Psoas muscle (tissue), 8 donors: ENCODE results near the gene SPATA22. TPM values are rescaled to one million over a fixed set of nuclear protein-coding genes. Genes with fewer than 3 reads are reported as not detected.
"Not testable (repeated sequence)": the region's sequence is repeated elsewhere in the genome, so short reads cannot be mapped to it uniquely, and the experiment has no call there.

Experiments
- ATAC-seq, 4 donors: fragments of 200-7000 bp; cut with Tn5 transposase; one replicate each; pipeline ENCODE4 v1.9.1; 2020; ENCODE audit warnings: moderate library complexity in 3 of 4, mild to moderate bottlenecking in 2 of 4
- DNase-seq, 2 donors: peaks; one replicate each; pipeline ENCODE4 v3.0.0-alpha.2; 2020
- H3K27ac ChIP-seq: fragments of 200-600 bp; one replicate; pipeline ENCODE4 v1.8.0; 2022
- H3K27me3 ChIP-seq, 3 donors: fragments of 200-600 bp in 1 of 3; one replicate each; pipeline versions ENCODE4 v1.6.1 to v1.8.0; 2013 to 2022; ENCODE audit warnings: low read length in 2 of 3, mild to moderate bottlenecking in 2 of 3, moderate library complexity in 1 of 3; ENCODE audit not compliant: insufficient read depth in 3 of 3
- H3K36me3 ChIP-seq, 2 donors: fragments of 200-600 bp in 1 of 2; one replicate each; pipeline versions ENCODE4 v1.6.1 to v1.8.0; 2013 to 2022; ENCODE audit warnings: low read depth in 1 of 2, mild to moderate bottlenecking in 1 of 2, moderate library complexity in 1 of 2; ENCODE audit not compliant: insufficient read depth in 1 of 2
- H3K4me1 ChIP-seq: fragments of 200-600 bp; one replicate; pipeline ENCODE4 v1.8.0; 2022
- H3K4me3 ChIP-seq: fragments of 200-600 bp; one replicate; pipeline ENCODE4 v1.8.0; 2022; ENCODE audit warnings: mild to moderate bottlenecking
- H3K9me3 ChIP-seq: fragments of 200-600 bp; one replicate; pipeline ENCODE4 v1.8.0; 2022
- WGBS, 3 donors: extraction: QIAGEN DNeasy Blood & Tissue Kit; methylation state at CpG; one replicate each; pipeline versions ENCODE4 v1.1.6 to v1.1.7; 2013; 5-methylcytosine and 5-hydroxymethylcytosine counted together
- intact Hi-C, 2 donors: fragments of 100-400 bp; cut with DNase I; formaldehyde crosslinking; loops; one replicate each; pipeline versions ENCODE4 v1.11.0 to v1.14.2; 2022
- long read RNA-seq, 2 donors: library from polyadenylated mRNA; unstranded; transcript quantifications; one replicate each; pipeline ENCODE4 v2.0.0, GENCODE V29; 2021
- polyA plus RNA-seq, 3 donors: library from polyadenylated mRNA; stranded (reverse); fragments of 200-250 nt; gene quantifications; one replicate each; pipeline ENCODE4 v1.2.3, GENCODE V29; 2013
- total RNA-seq, 4 donors: library from RNA; stranded (reverse); fragmentation: NEBNext Ultra II Directional in 2 of 4; extraction: Animal tissue kit (Norgen Biotek cat#: 25700) in 2 of 4; gene quantifications; one replicate each; pipeline versions ENCODE4 v1.2.1 to v1.2.4, GENCODE V29; 2021 to 2023
- TF ChIP-seq, protein P1 (sequence below): fragments of 200-600 bp; IDR thresholded peaks from one replicate; pipeline ENCODE4 v1.8.0; 2022; ENCODE audit warnings: antibody characterized with exemption
- donor health status: healthy with polysubstance abuse.
- donor health status: DM: no; HTN: no; CAD: no; lungs with moderate emphysema.
- donor health status: Bipolar disorder and iron deficiency.
- donor health status: healthy.
- donor health status: DM: yes; HTN: yes; CAD: no.
- donor health status: DM: no; HTN: no; CAD: no.
- donor health status: DM: no; HTN: no; CAD: no.
- donor health status: DM: yes; HTN: yes; CAD: no.

The SPATA22 gene
- under 1 TPM in 2 of 4 donors, not detected in 2; 0.50 to 0.54 TPM for total RNA-seq
- under 1 TPM in 2 of 3 donors, not detected in 1; 0.05 to 0.12 TPM for polyA plus RNA-seq
- long read RNA-seq, donor 1: 0 reads
- long read RNA-seq, donor 2: 0 reads

GRCh38 chr17:3471599-3471998, at the start of gene SPATA22:
TSS of gene SPATA22 (minus strand) at chr17:3471819. CDS start at chr17:3469325, 2,494 bp downstream.
- H3K27ac ChIP-seq: no peak within 1 kb of the TSS
- intact Hi-C loops: no loop called here
- H3K36me3 ChIP-seq: no peaks in the 10 kb centered on the region
- no peak for DNase-seq
- no peaks in the 10 kb centered on the region for H3K27me3 ChIP-seq
- TF ChIP-seq, protein P1, sequence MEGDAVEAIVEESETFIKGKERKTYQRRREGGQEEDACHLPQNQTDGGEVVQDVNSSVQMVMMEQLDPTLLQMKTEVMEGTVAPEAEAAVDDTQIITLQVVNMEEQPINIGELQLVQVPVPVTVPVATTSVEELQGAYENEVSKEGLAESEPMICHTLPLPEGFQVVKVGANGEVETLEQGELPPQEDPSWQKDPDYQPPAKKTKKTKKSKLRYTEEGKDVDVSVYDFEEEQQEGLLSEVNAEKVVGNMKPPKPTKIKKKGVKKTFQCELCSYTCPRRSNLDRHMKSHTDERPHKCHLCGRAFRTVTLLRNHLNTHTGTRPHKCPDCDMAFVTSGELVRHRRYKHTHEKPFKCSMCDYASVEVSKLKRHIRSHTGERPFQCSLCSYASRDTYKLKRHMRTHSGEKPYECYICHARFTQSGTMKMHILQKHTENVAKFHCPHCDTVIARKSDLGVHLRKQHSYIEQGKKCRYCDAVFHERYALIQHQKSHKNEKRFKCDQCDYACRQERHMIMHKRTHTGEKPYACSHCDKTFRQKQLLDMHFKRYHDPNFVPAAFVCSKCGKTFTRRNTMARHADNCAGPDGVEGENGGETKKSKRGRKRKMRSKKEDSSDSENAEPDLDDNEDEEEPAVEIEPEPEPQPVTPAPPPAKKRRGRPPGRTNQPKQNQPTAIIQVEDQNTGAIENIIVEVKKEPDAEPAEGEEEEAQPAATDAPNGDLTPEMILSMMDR: no peak
- H3K9me3 ChIP-seq: no peaks in the 10 kb centered on the region
- no peak within 1 kb of the TSS for H3K4me3 ChIP-seq
- no peak for ATAC-seq
- 96 to 97% (median 97%) methylated on average over 38 of the region's 38 CpGs for WGBS, 3 donors
- no peaks in the 10 kb centered on the region for H3K4me1 ChIP-seq

GRCh38 chr17:3519472-3519871, 47.9 kb upstream of the SPATA22 start:
- DNase-seq, H3K4me3 ChIP-seq, H3K27me3 ChIP-seq, ATAC-seq, H3K36me3 ChIP-seq, H3K9me3 ChIP-seq, H3K4me1 ChIP-seq, H3K27ac ChIP-seq, intact Hi-C loops: not testable (repeated sequence)
- 93 to 96% (median 96%) methylated on average over 4 of the region's 4 CpGs for WGBS, 3 donors

DNA sequence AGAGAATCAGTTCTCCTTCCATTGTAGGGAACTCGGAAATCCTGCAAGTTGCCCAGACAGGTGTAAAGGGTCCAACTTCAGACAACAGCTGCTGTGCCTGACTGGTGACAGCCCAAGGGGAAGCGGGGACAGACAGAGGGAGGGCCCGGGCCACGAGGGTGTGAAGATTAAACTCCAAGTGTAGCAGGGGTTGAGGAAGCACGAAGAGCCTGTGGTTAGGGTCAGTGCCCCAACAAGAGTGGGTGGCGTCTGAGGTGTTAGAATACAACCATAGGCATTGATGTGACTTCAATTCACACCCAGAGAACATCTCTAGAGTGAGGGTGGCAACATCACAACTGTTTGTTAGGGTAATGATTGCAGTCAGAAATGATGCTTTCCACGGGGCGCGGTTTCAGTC, 43.3 kb upstream of the SPATA22 start:
- intact Hi-C loops: no loop called here
- 45 to 63% (median 54%) methylated on average over 9 of the region's 9 CpGs for WGBS, 3 donors
- no peak overlapping the region for H3K4me3 ChIP-seq
- peaks cover 26% of the 10 kb centered on the region for H3K4me1 ChIP-seq
- TF ChIP-seq, protein P1: no peak
- H3K36me3 ChIP-seq: no peaks in the 10 kb centered on the region
- DNase-seq (no peak), ATAC-seq (peak in 2 of 4 donors; percentile 11 to 15)
- no peaks in the 10 kb centered on the region for H3K27me3 ChIP-seq
- no peak overlapping the region for H3K27ac ChIP-seq
- no peaks in the 10 kb centered on the region for H3K9me3 ChIP-seq

DNA sequence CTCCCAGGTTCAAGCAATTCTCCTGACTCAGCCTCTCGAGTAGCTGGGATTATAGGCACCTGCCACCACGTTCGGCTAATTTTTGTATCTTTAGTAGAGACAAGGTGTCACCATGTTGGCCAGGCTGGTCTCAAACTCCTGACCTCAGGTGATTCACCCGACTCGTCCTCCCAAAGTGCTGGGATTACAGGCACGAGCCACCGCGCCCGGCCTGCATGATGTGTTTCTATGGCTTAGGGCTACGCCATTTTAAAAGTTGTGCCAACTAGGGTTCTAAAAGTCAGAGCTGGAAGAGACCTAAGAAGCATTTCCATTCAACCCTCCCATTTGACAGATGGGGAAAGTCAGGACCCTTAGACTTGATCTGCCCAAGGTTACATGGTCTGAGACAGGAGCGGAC, 42.5 kb upstream of the SPATA22 start:
- DNase-seq, H3K36me3 ChIP-seq, H3K9me3 ChIP-seq, intact Hi-C loops, H3K27me3 ChIP-seq, ATAC-seq, H3K4me3 ChIP-seq: not testable (repeated sequence)
- Histone ChIP-seq H3K4me1 (peaks cover 26% of the 10 kb centered on the region), H3K27ac (peak overlapping the region; percentile 89)
- WGBS, 3 donors: 91 to 97% (median 93%) methylated on average over 11 of the region's 11 CpGs

DNA sequence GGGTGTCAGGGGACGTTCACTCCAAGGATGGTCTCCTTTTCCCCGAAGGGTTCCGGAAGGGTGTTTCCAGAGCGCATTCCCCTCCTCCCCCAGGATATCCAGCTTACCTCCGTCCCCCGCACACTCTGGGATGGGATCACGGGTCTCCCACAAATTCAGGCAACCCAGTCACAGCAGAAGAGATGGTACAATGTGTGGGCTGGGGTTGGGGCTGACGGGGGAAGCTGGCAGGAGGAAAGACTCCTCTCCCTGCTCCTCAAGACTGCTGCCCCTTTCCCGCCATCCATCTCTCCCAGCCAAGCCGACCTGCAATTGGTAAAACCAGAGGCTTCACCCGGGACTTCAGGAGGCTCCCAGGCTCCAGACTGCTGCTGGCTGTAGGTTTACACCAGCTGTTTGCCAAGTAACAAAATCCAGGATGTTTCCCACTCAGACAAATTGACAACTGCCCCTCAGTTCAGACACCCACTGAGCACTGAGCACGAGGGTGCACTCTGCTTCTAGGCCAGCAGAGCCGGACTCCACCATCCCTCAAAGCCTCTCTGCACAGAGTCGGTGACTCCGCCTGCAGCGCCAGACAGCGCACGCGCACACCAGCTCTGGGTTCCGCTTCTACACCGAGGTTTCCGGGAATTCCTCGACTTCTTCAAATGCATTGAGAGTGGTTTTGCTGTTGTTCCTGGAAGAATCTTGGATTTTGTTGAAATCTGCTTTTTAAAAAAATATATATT, 41.9 kb upstream of the SPATA22 start:
- TF ChIP-seq, protein P1: no peak
- H3K27ac ChIP-seq: peak overlapping the region; percentile 89
- H3K36me3 ChIP-seq: no peaks in the 10 kb centered on the region
- DNase-seq: peak in 1 of 2 donors; percentile 60
- H3K9me3 ChIP-seq: no peaks in the 10 kb centered on the region
- intact Hi-C loops: no loop called here
- 64 to 73% (median 69%) methylated on average over 22 to 23 of the region's 23 CpGs for WGBS, 3 donors
- H3K4me3 ChIP-seq: peak overlapping the region; percentile 55
- H3K4me1 ChIP-seq: peaks cover 26% of the 10 kb centered on the region
- peak; percentile 28 to 45 (median 38) for ATAC-seq
- H3K27me3 ChIP-seq: no peaks in the 10 kb centered on the region
